Body of pancreas (tissue), 4 donors: ENCODE measurements around the gene TSPAN3.

Source experiments
- CTCF ChIP-seq, 7 experiments: fragments of 450-650 bp in 4 of 7; fragments of 200-600 bp in 3 of 7; sonication (generic) in 3 of 7; IDR thresholded peaks; one replicate each; pipeline ENCODE4 v1.5.1; 2016 to 2019; ENCODE audit warnings: antibody characterized with exemption in 7 of 7
- POLR2A ChIP-seq, 3 donors: fragments of 450-650 bp; IDR thresholded peaks; one replicate each; pipeline ENCODE4 v1.6.1; 2016; ENCODE audit warnings: antibody characterized with exemption in 3 of 3, mild to moderate bottlenecking in 2 of 3

- TF ChIP-seq CTCF (IDR thresholded peaks at IDR 0.05) (no peak), POLR2A (IDR thresholded peaks at IDR 0.05) (no peak)
These were observed 55.1 kb downstream of the TSPAN3 start for GRCh38 chr15:77015646-77016320.
